Daoy (cell line): ENCODE results near the gene GSG1L. TPM values are rescaled to one million over a fixed set of nuclear protein-coding genes. Genes with fewer than 3 reads are reported as not detected.

Source experiments
- total RNA-seq: library from RNA; depleted of rRNA; stranded (reverse); fragments of >200 nt; shearing (Covaris generic); gene quantifications from 2 replicates; pipeline ENCODE4 v1.2.3, GENCODE V29; 2014; rRNA removed

The GSG1L gene
- total RNA-seq, 1 experiment from 2014 or later, result not detected

Other genes starting within 250 kb of the GSG1L start
- 75.6 and 136 TPM in 2 replicates for gene XPO6, start 148.3 kb upstream of the GSG1L start, total RNA-seq
- gene SBK1, start 228.8 kb upstream of the GSG1L start, total RNA-seq, result under 0.01 and 0.68 TPM in 2 replicates